Measurements from ENCODE around the gene EPGN. TPM values are rescaled to one million over a fixed set of nuclear protein-coding genes. Genes with fewer than 3 reads are reported as not detected.

EPGN gene
- polyA plus RNA-seq, 1 donor from 2014 or later: not detected

GRCh38 chr4:74282926-74283325 is 25.3 kb upstream of the EPGN start:
- H3F3A ChIP-seq (ENCODE audit: insufficient read depth, low read length, poor library complexity, severe bottlenecking): no peaks in the 10 kb centered on the region
- H3K27me3 ChIP-seq (ENCODE audit: insufficient read depth, low read depth, low read length): no peaks in the 10 kb centered on the region
- no peak overlapping the region for H3K4me3 ChIP-seq (ENCODE audit: low read length)
- H3K9me3 ChIP-seq (ENCODE audit: low read length): no peaks in the 10 kb centered on the region
- H4K20me1 ChIP-seq (ENCODE audit: insufficient read depth): no peaks in the 10 kb centered on the region
- no peaks in the 10 kb centered on the region for H3K9me2 ChIP-seq (ENCODE audit: insufficient read depth, low read length)
- TF ChIP-seq POLR2AphosphoS5 (IDR thresholded peaks at IDR 0.05) (no peak), EZH2 (IDR thresholded peaks at IDR 0.05; ENCODE audit: borderline replicate concordance, insufficient read depth, low read length, poor library complexity, severe bottlenecking) (no peak), MXI1 (conservative IDR thresholded peaks at IDR 0.05; ENCODE audit: poor library complexity, severe bottlenecking) (no peak), SMC3 (conservative IDR thresholded peaks at IDR 0.05; ENCODE audit: poor library complexity) (no peak), EP300 (conservative IDR thresholded peaks at IDR 0.05; ENCODE audit: poor library complexity, severe bottlenecking) (no peak), REST (IDR thresholded peaks at IDR 0.05; ENCODE audit: borderline replicate concordance) (no peak), RAD21 (conservative IDR thresholded peaks at IDR 0.05) (no peak), TAF1 (IDR thresholded peaks at IDR 0.05; ENCODE audit: low read depth) (no peak)
- TF ChIP-seq, protein P1, sequence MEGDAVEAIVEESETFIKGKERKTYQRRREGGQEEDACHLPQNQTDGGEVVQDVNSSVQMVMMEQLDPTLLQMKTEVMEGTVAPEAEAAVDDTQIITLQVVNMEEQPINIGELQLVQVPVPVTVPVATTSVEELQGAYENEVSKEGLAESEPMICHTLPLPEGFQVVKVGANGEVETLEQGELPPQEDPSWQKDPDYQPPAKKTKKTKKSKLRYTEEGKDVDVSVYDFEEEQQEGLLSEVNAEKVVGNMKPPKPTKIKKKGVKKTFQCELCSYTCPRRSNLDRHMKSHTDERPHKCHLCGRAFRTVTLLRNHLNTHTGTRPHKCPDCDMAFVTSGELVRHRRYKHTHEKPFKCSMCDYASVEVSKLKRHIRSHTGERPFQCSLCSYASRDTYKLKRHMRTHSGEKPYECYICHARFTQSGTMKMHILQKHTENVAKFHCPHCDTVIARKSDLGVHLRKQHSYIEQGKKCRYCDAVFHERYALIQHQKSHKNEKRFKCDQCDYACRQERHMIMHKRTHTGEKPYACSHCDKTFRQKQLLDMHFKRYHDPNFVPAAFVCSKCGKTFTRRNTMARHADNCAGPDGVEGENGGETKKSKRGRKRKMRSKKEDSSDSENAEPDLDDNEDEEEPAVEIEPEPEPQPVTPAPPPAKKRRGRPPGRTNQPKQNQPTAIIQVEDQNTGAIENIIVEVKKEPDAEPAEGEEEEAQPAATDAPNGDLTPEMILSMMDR (IDR thresholded peaks at IDR 0.05; ENCODE audit: poor library complexity, severe bottlenecking): no peak
- no peak overlapping the region for H3K4me2 ChIP-seq (ENCODE audit: low read length)
- no peak overlapping the region for H2AFZ ChIP-seq (ENCODE audit: low read depth, low read length)
- H3K36me3 ChIP-seq (ENCODE audit: insufficient read depth, low read length): no peaks in the 10 kb centered on the region
- no peak overlapping the region for H3K27ac ChIP-seq (ENCODE audit: low read length)
- no peaks in the 10 kb centered on the region for H3K79me2 ChIP-seq (replicated peaks; ENCODE audit: insufficient read depth, low read length)
- H3K9ac ChIP-seq (ENCODE audit: low read length): no peak overlapping the region

GRCh38 chr4:74283614-74284013 is 24.7 kb upstream of the EPGN start:
- H3K27ac ChIP-seq (ENCODE audit: low read length): no peak overlapping the region
- no peaks in the 10 kb centered on the region for H3K9me3 ChIP-seq (ENCODE audit: low read length)
- H3F3A ChIP-seq (ENCODE audit: insufficient read depth, low read length, poor library complexity, severe bottlenecking): no peaks in the 10 kb centered on the region
- no peaks in the 10 kb centered on the region for H3K9me2 ChIP-seq (ENCODE audit: insufficient read depth, low read length)
- H3K4me2 ChIP-seq (ENCODE audit: low read length): no peak overlapping the region
- H4K20me1 ChIP-seq (ENCODE audit: insufficient read depth): no peaks in the 10 kb centered on the region
- no peak overlapping the region for H3K4me3 ChIP-seq (ENCODE audit: low read length)
- no peaks in the 10 kb centered on the region for H3K36me3 ChIP-seq (ENCODE audit: insufficient read depth, low read length)
- H3K9ac ChIP-seq (ENCODE audit: low read length): no peak overlapping the region
- H2AFZ ChIP-seq (ENCODE audit: low read depth, low read length): no peak overlapping the region
- TF ChIP-seq EZH2 (IDR thresholded peaks at IDR 0.05; ENCODE audit: borderline replicate concordance, insufficient read depth, low read length, poor library complexity, severe bottlenecking) (no peak), SMC3 (conservative IDR thresholded peaks at IDR 0.05; ENCODE audit: poor library complexity) (no peak), POLR2AphosphoS5 (IDR thresholded peaks at IDR 0.05) (no peak), TAF1 (IDR thresholded peaks at IDR 0.05; ENCODE audit: low read depth) (no peak)
- no peaks in the 10 kb centered on the region for H3K79me2 ChIP-seq (replicated peaks; ENCODE audit: insufficient read depth, low read length)
- H3K27me3 ChIP-seq (ENCODE audit: insufficient read depth, low read depth, low read length): no peaks in the 10 kb centered on the region

Measured in neural cell (in vitro differentiated cells).